ENCODE measurements around the gene RIMS4.

RIMS4 gene

DNA sequence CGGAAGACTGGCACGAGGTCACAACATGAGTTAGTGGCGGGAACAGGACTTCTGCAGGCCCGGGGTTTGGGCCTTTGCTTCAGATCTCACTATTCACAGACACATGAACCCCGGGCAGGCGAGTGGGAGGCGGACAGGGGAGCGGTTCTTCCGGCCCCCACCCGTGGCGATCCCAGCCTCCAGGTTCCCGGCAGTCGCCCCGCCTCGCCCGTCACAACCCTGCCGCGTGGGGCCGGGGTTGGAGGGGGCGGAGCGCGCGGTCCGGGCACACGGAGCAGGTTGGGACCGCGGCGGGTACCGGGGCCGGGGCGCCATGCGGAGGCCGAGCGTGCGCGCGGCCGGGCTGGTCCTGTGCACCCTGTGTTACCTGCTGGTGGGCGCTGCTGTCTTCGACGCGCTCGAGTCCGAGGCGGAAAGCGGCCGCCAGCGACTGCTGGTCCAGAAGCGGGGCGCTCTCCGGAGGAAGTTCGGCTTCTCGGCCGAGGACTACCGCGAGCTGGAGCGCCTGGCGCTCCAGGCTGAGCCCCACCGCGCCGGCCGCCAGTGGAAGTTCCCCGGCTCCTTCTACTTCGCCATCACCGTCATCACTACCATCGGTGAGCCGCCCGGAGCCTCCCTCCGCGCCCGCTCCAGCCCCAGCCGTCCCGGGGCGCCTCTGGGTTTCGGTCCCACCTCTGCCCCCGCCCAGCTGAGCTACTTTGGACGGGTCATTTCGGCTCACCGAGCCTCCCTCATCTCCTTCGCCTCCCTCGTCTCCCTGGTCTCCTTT lies 64.6 kb downstream of the RIMS4 start, which contains the start of gene KCNK15:
Gene KCNK15 (plus strand): TSS at position 268 of the 769 bp plus-strand sequence. CDS start 46 bp downstream, at position 314.
- no peak for DNase-seq (ENCODE audit: low read depth)
- TF ChIP-seq CTCF (IDR thresholded peaks at IDR 0.05; ENCODE audit: control insufficient read depth, extremely low read depth, insufficient read depth): no peak
- H3K4me3 ChIP-seq (ENCODE audit: low read depth, low read length): no peak within 1 kb of the TSS

DNA sequence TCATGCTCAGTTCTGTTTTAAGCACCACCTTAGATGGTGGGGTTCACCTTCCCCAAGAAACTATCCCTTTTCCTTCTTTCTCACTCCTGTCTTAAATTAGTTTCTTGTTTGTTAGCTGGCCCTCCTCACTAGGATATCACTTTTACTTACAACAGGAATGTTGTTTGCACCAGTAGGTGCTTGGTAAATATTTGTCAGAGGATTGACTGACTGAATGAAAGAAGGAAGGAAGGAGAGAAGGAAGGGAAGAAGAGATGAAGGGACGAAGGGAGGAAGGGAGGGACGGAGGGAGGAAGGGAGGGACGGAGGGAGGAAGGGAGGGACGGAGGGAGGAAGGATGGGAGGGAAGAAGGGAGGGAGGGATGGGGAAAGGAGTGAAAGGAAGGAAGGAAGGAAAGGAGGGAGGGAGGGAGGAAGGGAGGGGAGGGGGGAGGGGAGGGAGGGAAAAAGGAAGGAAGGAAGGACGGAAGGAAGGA lies 65.2 kb downstream of the RIMS4 start:
- no peak for DNase-seq (ENCODE audit: low read depth)
- no peak for TF ChIP-seq CTCF (IDR thresholded peaks at IDR 0.05; ENCODE audit: control insufficient read depth, extremely low read depth, insufficient read depth)
- H3K4me3 ChIP-seq (ENCODE audit: low read depth, low read length): no peak overlapping the region

- no peak for TF ChIP-seq CTCF (IDR thresholded peaks at IDR 0.05; ENCODE audit: control insufficient read depth, extremely low read depth, insufficient read depth)
- no peak for DNase-seq (ENCODE audit: low read depth)
- no peak overlapping the region for H3K4me3 ChIP-seq (ENCODE audit: low read depth, low read length)
These were observed 66.3 kb downstream of the RIMS4 start for GRCh38 chr20:44743916-44744655.

DNA sequence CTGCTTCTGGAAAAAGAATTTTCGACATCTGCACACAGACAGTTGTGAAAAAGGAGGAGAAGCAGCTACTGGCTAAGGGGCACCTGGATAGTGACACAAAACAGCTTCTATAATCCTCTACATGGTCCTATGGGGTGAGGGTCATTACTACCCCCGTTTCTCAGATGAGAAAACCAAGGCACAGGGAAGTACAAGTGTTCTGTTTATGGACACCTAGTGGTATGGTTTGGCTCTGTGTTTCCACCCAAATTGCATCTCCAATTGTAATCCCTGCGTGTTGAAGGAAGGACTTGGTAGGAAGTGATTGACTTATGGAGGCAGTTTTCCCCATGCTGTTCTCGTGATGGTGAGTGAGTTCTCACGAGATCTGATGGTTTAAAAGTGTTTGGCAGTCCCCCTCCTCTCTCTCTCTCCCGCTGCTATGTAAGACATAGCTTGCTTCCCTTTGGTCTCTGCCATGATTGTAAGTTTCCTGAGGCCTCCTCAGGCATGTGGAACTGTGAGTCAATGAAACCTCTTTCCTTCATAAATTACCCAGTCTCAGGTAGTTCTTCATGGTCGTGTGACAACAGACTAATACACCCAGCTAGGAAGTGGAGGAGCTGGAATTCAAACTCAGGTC lies 67.2 kb downstream of the RIMS4 start:
- TF ChIP-seq CTCF (IDR thresholded peaks at IDR 0.05; ENCODE audit: control insufficient read depth, extremely low read depth, insufficient read depth): no peak
- DNase-seq (ENCODE audit: low read depth): no peak

GRCh38 chr20:44742304-44743079 lies 67.9 kb downstream of the RIMS4 start:
- H3K4me3 ChIP-seq (ENCODE audit: low read depth, low read length): no peak overlapping the region
- TF ChIP-seq CTCF (IDR thresholded peaks at IDR 0.05; ENCODE audit: control insufficient read depth, extremely low read depth, insufficient read depth): no peak
- peak; percentile 46 for DNase-seq (ENCODE audit: low read depth)

More for the DNA sequence above, 67.2 kb downstream of the RIMS4 start:
- no peak overlapping the region for H3K4me3 ChIP-seq (ENCODE audit: low read depth, low read length)

DNA sequence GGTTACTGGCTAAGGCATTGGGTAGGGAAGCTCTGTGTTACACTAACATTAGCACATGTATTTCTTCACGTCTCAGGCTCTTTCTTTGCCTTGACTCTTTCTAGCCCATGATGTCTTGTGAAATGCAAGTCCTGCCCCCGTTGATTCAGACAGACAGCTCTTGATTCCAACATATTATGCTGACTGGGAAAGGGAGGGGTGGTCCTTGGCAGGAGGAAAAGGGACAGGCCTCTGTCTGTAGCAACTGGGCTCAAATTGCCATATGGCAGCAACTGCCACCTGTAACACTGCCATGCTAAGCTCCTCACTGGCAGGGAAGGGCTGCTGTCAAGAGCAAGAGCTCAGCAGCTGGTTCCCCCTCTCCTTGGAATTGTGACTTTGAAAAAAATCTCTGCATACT lies 70.4 kb downstream of the RIMS4 start:
- no peak for DNase-seq (ENCODE audit: low read depth)
- TF ChIP-seq CTCF (IDR thresholded peaks at IDR 0.05; ENCODE audit: control insufficient read depth, extremely low read depth, insufficient read depth): no peak
- H3K4me3 ChIP-seq (ENCODE audit: low read depth, low read length): no peak overlapping the region
